ENCODE data around the gene TRMT6. TPM values are rescaled to one million over a fixed set of nuclear protein-coding genes. Genes with fewer than 3 reads are reported as not detected.

Gene TRMT6
- polyA plus RNA-seq (2011; rRNA removed) (30.8 and 43.1 TPM in 2 replicates), polyA plus RNA-seq (2017; fragmentation: RNase III; extraction: RNeasy Plus Mini Kit Qiagen cat#74134 plus additional on column Dnase treatment) (37.4 to 40.0 TPM (median 38.5 TPM) in 3 replicates), polyA minus RNA-seq (2011; rRNA and poly(A)+ RNA removed) (6.8 and 7.5 TPM in 2 replicates)
- polyA plus RNA-seq (2012; cell fraction: cytosol; rRNA removed), result 17.4 and 18.8 TPM in 2 replicates
- polyA plus RNA-seq (2012; cell fraction: nucleus; rRNA removed), result 9.2 and 13.0 TPM in 2 replicates

- peak within 1 kb of the TSS; percentile 99 for H3K4me2 ChIP-seq
- ChIA-PET CTCF (interaction anchor here (0.7 to 1.4 kb wide), 6 partner anchors 16 to 411 kb away, joined by 3 to 5 read pairs (median 3); no protein-coding TSS in a partner anchor), POLR2A (interaction anchor here (0.5 to 1.3 kb wide), 9 partner anchors 12 to 824 kb away, joined by 3 to 9 read pairs (median 3); partner anchors contain the start of gene CDS2)
- peak within 1 kb of the TSS; percentile 93 to 94 for H3K27ac ChIP-seq
- peaks cover 38% of the 10 kb centered on the region for H3K4me1 ChIP-seq
- FAIRE-seq (peak; percentile 98), DNase-seq (ENCODE audit: low read depth in 1 of 2, low spot score in 1 of 2) (peak; percentile 96 to 98), ATAC-seq (peak; percentile 98 to 100)
- no peaks in the 10 kb centered on the region for H3K9me3 ChIP-seq
- TF ChIP-seq ZNF302 (CRISPR knock-in tag; IDR thresholded peaks at IDR 0.05), result no peak
- TF ChIP-seq, protein P1, sequence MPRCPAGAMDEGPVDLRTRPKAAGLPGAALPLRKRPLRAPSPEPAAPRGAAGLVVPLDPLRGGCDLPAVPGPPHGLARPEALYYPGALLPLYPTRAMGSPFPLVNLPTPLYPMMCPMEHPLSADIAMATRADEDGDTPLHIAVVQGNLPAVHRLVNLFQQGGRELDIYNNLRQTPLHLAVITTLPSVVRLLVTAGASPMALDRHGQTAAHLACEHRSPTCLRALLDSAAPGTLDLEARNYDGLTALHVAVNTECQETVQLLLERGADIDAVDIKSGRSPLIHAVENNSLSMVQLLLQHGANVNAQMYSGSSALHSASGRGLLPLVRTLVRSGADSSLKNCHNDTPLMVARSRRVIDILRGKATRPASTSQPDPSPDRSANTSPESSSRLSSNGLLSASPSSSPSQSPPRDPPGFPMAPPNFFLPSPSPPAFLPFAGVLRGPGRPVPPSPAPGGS (IDR thresholded peaks at IDR 0.05), result peak; percentile 85; the same call in 2 of the 3 replicates
- 0 out of 5 replicates have a peak, but pooled peaks have one; percentile 6 to 26 for TF ChIP-seq RAD21 (conservative IDR thresholded peaks at IDR 0.05 in 1 of 2, IDR thresholded peaks at IDR 0.05 in 1 of 2)
- TF ChIP-seq HOXB13 (CRISPR knock-in tag; IDR thresholded peaks at IDR 0.05; ENCODE audit: low read depth), result no peak
- peak; percentile 57 to 93; a peak in 4 of 5 replicates for TF ChIP-seq JUN (IDR thresholded peaks at IDR 0.05)
- TF ChIP-seq, protein P2, sequence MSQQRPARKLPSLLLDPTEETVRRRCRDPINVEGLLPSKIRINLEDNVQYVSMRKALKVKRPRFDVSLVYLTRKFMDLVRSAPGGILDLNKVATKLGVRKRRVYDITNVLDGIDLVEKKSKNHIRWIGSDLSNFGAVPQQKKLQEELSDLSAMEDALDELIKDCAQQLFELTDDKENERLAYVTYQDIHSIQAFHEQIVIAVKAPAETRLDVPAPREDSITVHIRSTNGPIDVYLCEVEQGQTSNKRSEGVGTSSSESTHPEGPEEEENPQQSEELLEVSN (IDR thresholded peaks at IDR 0.05; ENCODE audit: borderline replicate concordance, low read depth), result peak; percentile 92
- no peak for TF ChIP-seq CHD2 (IDR thresholded peaks at IDR 0.05; ENCODE audit: low read length, partially characterized antibody)
- peak; percentile 89 for TF ChIP-seq POLR2A (IDR thresholded peaks at IDR 0.05; ENCODE audit: low read length)
- peak; percentile 32; the same call in 1 of the 2 replicates for TF ChIP-seq PHF8 (IDR thresholded peaks at IDR 0.05; ENCODE audit: borderline replicate concordance, low read depth)
- peak; percentile 99 for TF ChIP-seq MAX (IDR thresholded peaks at IDR 0.05)
- TF ChIP-seq TFCP2L1 (CRISPR knock-in tag; IDR thresholded peaks at IDR 0.05), result 0 out of 2 replicates have a peak, but pooled peaks have one; percentile 19
- TF ChIP-seq, protein P3, sequence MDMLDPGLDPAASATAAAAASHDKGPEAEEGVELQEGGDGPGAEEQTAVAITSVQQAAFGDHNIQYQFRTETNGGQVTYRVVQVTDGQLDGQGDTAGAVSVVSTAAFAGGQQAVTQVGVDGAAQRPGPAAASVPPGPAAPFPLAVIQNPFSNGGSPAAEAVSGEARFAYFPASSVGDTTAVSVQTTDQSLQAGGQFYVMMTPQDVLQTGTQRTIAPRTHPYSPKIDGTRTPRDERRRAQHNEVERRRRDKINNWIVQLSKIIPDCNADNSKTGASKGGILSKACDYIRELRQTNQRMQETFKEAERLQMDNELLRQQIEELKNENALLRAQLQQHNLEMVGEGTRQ (IDR thresholded peaks at IDR 0.05), result peak; percentile 92
- peak; percentile 94 for TF ChIP-seq MYC (IDR thresholded peaks at IDR 0.05; ENCODE audit: borderline replicate concordance, low read length)
- TF ChIP-seq HDAC2 (IDR thresholded peaks at IDR 0.05), result no peak
- peak; percentile 85 for TF ChIP-seq KDM5A (IDR thresholded peaks at IDR 0.05)
- TF ChIP-seq PBX3 (IDR thresholded peaks at IDR 0.05), result 0 out of 2 replicates have a peak, but pooled peaks have one; percentile 24
- TF ChIP-seq MAZ (IDR thresholded peaks at IDR 0.05; ENCODE audit: borderline replicate concordance, low read depth, low read length), result no peak
- no peak for TF ChIP-seq ELK1 (IDR thresholded peaks at IDR 0.05; ENCODE audit: low read depth, low read length)
- TF ChIP-seq, protein P4, sequence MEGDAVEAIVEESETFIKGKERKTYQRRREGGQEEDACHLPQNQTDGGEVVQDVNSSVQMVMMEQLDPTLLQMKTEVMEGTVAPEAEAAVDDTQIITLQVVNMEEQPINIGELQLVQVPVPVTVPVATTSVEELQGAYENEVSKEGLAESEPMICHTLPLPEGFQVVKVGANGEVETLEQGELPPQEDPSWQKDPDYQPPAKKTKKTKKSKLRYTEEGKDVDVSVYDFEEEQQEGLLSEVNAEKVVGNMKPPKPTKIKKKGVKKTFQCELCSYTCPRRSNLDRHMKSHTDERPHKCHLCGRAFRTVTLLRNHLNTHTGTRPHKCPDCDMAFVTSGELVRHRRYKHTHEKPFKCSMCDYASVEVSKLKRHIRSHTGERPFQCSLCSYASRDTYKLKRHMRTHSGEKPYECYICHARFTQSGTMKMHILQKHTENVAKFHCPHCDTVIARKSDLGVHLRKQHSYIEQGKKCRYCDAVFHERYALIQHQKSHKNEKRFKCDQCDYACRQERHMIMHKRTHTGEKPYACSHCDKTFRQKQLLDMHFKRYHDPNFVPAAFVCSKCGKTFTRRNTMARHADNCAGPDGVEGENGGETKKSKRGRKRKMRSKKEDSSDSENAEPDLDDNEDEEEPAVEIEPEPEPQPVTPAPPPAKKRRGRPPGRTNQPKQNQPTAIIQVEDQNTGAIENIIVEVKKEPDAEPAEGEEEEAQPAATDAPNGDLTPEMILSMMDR (IDR thresholded peaks at IDR 0.05), result no peak
- TF ChIP-seq, protein P5, sequence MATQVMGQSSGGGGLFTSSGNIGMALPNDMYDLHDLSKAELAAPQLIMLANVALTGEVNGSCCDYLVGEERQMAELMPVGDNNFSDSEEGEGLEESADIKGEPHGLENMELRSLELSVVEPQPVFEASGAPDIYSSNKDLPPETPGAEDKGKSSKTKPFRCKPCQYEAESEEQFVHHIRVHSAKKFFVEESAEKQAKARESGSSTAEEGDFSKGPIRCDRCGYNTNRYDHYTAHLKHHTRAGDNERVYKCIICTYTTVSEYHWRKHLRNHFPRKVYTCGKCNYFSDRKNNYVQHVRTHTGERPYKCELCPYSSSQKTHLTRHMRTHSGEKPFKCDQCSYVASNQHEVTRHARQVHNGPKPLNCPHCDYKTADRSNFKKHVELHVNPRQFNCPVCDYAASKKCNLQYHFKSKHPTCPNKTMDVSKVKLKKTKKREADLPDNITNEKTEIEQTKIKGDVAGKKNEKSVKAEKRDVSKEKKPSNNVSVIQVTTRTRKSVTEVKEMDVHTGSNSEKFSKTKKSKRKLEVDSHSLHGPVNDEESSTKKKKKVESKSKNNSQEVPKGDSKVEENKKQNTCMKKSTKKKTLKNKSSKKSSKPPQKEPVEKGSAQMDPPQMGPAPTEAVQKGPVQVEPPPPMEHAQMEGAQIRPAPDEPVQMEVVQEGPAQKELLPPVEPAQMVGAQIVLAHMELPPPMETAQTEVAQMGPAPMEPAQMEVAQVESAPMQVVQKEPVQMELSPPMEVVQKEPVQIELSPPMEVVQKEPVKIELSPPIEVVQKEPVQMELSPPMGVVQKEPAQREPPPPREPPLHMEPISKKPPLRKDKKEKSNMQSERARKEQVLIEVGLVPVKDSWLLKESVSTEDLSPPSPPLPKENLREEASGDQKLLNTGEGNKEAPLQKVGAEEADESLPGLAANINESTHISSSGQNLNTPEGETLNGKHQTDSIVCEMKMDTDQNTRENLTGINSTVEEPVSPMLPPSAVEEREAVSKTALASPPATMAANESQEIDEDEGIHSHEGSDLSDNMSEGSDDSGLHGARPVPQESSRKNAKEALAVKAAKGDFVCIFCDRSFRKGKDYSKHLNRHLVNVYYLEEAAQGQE (IDR thresholded peaks at IDR 0.05), result peak; percentile 24; the same call in 1 of the 2 replicates
- peak; percentile 19; the same call in 1 of the 2 replicates for TF ChIP-seq GATA3 (IDR thresholded peaks at IDR 0.05; ENCODE audit: borderline replicate concordance)
- TF ChIP-seq, protein P6, sequence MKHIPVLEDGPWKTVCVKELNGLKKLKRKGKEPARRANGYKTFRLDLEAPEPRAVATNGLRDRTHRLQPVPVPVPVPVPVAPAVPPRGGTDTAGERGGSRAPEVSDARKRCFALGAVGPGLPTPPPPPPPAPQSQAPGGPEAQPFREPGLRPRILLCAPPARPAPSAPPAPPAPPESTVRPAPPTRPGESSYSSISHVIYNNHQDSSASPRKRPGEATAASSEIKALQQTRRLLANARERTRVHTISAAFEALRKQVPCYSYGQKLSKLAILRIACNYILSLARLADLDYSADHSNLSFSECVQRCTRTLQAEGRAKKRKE (CRISPR knock-in tag; IDR thresholded peaks at IDR 0.05; ENCODE audit: low read depth), result no peak
- WGBS (ENCODE audit: missing lambda C conversion rate), result under 1% methylated on average over 48 of the region's 61 CpGs
- peak within 1 kb of the TSS; percentile 93 for H3K4me3 ChIP-seq
These were observed at the start of gene TRMT6, which contains the start of gene MCM8 for GRCh38 chr20:5950271-5951031. Gene TRMT6 (minus strand): TSS chr20:5950533. CDS start chr20:5950405, 128 bp downstream. Gene MCM8 (plus strand): TSS chr20:5950652. CDS start chr20:5952016, 1,364 bp downstream.

Data from A549 (cell line).